HG03175 (cell line): ENCODE measurements around the gene RBM6.
"Not testable (repeated sequence)": the region's sequence is repeated elsewhere in the genome, so short reads cannot be mapped to it uniquely, and the experiment has no call there.

Experiments used
- ATAC-seq: cut with Tn5 transposase; IDR thresholded peaks from one replicate; pipeline ENCODE4 v1.9.1; 2021; ENCODE audit warnings: mild to moderate bottlenecking, moderate library complexity; ENCODE audit not compliant: unreplicated experiment

Gene RBM6

GRCh38 chr3:49912881-49913281 lies 27.1 kb upstream of the RBM6 start:
- no peak for ATAC-seq

DNA sequence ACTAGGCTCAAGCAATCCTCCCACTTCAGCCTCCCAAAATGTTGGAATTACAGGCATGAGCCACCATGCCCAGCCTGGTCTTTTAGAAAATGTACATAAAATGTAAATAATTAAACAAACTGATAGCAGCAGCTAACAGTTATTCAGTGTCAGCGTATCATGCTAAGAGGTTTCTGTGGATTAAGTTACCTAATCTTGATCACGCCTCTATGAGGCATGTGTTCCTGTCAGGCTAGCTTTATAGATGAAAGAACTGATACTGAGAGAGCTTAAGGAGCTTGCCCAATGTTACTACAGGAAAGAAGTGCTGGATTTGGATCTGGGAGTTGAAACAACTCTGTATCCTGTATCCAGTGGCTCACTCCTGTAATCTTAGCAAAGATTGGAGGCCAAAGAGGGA lies 25.0 kb upstream of the RBM6 start:
- ATAC-seq = no peak

DNA sequence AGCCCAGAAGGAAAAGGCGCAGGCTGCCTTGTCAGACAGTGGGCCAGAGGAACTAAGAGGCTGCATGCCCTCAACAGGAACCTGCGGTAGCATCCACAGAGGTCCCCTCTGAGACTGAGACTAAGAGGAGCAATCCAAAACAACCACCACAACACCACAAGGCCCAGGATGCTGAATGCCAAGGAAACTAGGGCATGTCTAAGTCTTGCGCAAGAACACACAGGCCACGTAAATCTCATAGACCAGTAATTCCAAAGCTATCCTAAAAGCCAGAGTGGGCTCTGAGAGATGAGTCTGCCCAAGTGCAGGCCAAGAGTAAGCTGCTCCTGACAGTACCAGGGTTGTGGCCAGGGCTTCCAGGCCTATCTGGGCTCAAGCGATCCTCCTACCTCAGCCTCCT lies 23.3 kb upstream of the RBM6 start:
- no peak for ATAC-seq

GRCh38 chr3:49917806-49918590 lies 22.0 kb upstream of the RBM6 start:
- ATAC-seq = not testable (repeated sequence)

DNA sequence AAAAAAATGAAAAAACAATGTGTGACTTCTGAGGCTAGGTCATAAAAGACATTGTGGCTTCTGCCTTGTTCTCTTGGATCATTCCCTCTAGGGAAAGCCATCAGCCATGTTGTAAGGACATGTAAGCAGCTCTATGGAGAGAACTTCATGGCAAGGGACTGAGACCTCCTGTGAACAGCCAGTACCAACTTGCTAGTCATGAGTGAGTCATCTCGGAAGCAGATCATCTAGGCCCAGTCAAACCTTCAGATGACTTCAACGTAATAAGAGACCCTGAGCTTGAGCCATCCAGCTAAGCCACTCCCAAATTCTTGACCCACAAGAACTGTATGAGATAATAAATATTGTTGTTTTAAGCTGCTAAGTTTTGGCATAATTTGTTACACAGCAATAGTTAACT lies 15.3 kb upstream of the RBM6 start:
- ATAC-seq = no peak

- no peak for ATAC-seq
Observed at GRCh38 chr3:49925485-49925884, 14.5 kb upstream of the RBM6 start.

DNA sequence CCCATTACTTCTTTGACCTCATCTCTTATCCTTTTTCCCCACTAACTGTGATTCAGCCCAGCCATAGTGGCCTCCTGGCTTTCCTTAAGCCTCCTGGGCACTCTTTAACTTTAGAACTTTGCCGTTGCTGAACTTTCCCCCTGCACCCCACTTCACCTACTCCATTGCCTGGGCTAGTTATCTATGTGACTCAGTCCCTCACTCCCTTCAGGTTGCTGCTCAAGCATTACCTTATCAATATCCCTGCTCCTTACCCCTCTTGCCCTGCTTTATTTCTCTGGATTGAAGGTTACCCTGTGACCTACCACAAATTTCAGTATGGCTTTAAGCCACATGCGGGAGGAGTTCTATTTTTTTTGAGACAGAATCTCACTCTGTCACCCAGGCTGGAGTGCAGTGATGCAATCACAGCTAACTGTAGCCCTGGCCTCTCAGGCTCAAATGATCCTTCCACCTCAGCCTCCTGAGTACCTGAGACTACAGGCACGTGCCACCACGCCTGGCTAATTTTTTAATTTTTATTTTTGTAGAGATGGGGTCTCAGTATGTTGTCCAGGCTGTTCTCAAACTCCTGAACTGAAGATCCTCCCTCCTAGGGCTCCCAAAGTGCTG lies 13.7 kb upstream of the RBM6 start:
- ATAC-seq = no peak

DNA sequence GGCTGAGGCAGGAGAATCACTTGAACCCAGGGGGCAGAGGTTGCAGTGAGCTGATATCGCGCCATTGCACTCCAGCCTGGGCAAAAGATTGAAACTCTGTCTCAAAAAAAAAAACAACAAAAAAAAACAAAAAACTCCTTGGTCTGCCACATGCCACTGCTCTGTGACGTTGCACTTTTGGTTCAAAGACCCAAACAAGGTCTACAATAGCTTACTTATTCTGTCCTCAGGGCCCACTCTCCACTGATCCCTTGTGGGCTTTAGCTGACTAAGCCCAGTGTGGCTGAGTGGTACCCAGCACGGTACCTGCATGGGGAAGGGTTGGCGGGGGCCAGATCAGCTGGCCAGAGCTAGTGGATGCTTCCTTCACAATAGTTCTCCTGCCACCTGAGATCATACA lies 12.2 kb upstream of the RBM6 start:
- no peak for ATAC-seq

GRCh38 chr3:49928481-49929017 lies 11.4 kb upstream of the RBM6 start:
- ATAC-seq = no peak

GRCh38 chr3:49929291-49930167 lies 10.4 kb upstream of the RBM6 start, which contains the start of gene MON1A:
Gene MON1A (minus strand): TSS chr3:49929811. CDS start chr3:49913346, 16,465 bp downstream.
- peak; percentile 84 for ATAC-seq

- ATAC-seq = no peak
Observed at GRCh38 chr3:49930168-49930690, 9.7 kb upstream of the RBM6 start.

DNA sequence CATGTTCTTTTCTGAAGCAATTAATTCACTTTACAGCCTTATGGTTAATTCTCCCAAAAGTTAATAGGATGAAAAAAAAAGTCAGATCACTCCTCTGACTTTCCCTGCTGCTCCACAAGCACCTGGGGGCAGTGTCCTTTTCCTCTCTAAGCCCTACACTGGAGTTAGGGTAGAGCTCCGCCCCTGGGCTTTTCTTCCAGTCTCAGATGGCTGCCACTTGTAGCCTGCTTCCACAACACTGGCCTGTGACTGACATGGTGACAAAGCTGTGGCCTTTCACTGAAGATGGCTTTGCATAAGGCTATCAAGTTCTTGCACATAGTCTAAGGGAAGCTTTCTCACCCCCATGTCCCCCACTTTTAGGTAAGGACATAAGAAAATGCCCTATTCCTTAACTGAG lies 9.0 kb upstream of the RBM6 start:
- no peak for ATAC-seq

DNA sequence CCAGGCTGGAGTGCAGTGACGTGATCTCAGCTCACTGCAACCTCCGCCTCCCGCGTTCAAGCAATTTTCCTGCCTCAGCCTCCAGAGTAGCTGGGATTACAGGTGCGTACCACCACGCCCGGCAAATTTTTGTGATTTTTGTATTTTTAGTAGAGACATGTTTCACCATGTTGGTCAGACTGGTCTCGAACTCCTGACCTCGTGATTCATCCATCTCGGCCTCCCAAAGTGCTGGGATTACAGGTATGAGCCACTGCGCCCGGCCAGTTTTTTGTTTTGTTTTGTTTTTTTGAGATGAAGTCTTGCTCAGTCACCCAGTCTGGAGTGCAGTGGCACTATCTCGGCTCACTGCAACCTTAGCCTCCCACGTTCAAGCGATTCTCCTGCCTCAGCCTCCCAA lies 7.7 kb upstream of the RBM6 start:
- not testable (repeated sequence) for ATAC-seq

DNA sequence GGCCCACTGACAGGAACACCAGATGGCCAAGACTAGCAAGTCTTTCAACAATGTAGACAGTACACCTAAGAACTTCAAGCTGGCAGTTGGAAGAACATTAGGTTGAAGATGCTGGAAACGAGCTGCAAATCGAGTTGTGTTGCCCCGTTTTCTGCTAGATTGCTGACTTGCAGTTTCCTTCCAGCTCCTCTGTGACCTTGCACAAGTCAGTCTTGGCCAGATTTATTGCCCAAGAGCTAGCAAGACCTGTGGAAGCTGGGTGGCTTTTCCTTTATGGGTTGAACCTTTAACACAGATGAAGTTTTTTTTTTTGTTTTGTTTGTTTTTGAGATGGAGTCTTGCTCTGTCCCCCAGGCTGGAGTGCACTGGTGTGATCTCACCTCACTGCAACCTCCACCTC lies 2.9 kb upstream of the RBM6 start:
- no peak for ATAC-seq

GRCh38 chr3:49940667-49941249 lies 808 bp downstream of the RBM6 start:
- no peak for ATAC-seq

- no peak for ATAC-seq
Observed at GRCh38 chr3:49942651-49943050, 2.7 kb downstream of the RBM6 start.

- ATAC-seq = no peak
Observed at GRCh38 chr3:49952924-49953323, 13.0 kb downstream of the RBM6 start.

DNA sequence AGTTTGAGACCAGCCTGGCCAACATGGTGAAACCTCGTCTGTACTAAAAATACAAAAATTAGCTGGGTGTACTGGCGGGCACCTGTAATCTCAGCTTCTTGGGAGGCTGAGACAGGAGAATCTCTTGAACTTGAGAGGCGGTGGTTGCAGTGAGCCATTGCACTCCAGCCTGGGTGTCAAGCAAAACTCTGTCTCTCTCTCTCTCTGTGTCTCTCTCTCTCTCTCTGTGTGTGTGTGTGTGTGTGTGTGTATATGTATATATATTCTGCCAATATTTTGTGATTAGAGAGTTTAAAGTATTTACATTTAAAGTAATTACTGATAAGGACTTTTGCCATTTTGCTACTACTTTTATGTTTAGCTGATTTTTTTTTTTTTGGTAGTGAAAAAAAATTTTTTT lies 15.7 kb downstream of the RBM6 start:
- ATAC-seq = no peak

DNA sequence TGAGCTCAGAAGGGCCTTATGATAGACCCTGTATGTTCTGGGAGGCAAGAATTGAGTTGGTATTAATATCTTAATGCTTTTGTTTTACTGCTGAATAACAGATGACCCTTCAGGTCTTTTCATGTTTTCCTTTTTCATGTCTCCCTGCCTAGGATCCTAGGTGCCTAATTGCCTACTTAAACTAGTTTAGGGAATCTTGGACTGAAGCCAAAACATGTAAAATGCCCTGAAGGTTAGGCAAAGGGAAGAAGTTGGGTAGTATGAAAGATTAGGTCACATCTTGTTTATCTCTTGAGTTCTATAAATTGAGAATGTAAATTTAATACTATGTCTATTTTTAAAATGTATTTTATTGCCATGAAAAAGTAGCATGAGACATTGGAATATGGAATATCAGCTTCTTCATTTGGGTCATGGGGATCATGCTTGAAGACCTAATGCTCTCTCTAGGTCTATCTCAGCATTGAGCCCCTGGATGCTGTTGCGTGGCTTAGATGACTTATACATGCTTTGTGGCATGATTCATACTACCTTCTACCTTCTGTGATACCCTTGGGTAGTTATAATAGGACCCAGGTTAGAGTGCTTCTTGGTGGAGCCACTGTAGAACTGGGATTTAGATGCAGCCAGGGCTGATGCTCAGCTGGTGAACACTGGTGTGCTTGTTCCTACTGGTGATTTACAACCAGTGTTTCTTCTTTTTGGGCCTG lies 26.4 kb downstream of the RBM6 start:
- no peak for ATAC-seq

DNA sequence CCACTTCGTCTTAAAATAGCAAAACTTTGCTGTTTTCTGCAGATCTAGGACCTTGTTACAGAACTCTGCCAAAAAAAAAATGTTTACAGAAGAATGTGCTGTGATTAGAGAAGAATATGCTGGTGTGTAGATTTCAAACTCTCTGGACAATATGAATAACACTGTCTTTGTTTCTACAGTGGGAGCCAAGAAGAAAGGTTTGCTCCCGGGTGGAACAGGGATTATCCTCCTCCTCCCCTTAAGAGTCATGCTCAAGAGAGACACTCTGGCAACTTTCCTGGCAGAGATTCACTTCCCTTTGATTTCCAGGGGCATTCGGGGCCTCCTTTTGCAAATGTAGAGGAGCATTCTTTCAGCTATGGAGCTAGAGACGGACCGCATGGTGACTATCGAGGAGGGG lies 27.3 kb downstream of the RBM6 start:
- ATAC-seq = no peak
